Amygdala (tissue), 56 donors: ENCODE data around the gene KCNK6.

Source experiments
- DNase-seq, 56 donors: peaks; one replicate each; lab custom pipeline; 2025; lab: John Stamatoyannopoulos, UW

Gene KCNK6

GRCh38 chr19:38293281-38293680 lies 26.4 kb upstream of the KCNK6 start:
- no peak for DNase-seq

GRCh38 chr19:38294090-38294489 lies 25.6 kb upstream of the KCNK6 start:
- peak in 21 of 56 donors; percentile 8 to 58 (median 27) for DNase-seq

GRCh38 chr19:38298821-38299680 lies 20.6 kb upstream of the KCNK6 start:
- no peak for DNase-seq

- DNase-seq: no peak
Measured at GRCh38 chr19:38303517-38304351, 15.9 kb upstream of the KCNK6 start, which contains the start of gene C19orf33. Gene C19orf33 (plus strand): TSS chr19:38304251. CDS start chr19:38304262, 11 bp downstream.

DNA sequence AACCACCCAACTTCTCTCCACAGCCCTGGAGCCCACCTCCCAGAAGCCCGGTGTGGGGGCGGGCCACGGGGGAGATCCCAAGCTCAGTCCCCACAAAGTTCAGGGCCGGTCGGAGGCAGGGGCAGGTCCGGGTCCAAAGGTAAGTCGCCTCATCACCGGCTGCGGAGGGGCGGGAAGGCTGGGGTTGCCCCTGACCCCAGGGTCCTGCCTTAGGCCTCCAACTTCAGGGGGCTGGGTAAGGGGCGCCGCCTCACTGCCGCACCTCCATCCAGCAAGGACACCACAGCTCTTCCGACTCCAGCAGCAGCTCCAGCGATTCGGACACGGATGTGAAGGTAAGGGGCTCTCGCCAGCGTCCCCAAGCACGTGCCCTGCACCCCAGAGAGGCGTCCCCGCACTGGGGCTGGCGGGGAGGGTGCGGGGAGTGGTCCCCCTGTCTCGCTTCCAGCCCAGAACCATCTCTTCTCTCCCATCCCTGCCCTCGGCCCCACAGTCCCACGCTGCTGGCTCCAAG lies 15.2 kb upstream of the KCNK6 start:
- no peak for DNase-seq

- DNase-seq: no peak
Measured at GRCh38 chr19:38304866-38305429, 14.7 kb upstream of the KCNK6 start.

DNA sequence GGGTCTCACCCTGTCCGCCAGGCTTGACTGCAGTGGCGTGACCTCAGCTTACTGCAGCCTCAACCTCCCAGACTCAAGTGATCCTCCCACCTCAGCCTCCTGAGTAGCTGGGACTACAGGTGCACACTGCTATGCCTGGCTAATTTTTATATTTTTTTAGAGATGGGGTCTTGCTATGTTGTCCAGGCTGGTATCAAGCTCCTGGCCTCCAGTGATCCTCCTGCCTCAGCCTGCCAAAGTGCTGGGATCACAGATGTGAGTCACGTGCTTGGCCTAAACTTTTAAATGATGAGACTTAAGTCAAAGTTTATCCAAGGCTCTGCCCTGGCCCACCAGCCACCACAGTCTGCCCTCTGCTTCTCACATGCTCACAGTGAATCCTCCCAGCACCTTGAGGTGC lies 13.4 kb upstream of the KCNK6 start:
- no peak for DNase-seq

DNA sequence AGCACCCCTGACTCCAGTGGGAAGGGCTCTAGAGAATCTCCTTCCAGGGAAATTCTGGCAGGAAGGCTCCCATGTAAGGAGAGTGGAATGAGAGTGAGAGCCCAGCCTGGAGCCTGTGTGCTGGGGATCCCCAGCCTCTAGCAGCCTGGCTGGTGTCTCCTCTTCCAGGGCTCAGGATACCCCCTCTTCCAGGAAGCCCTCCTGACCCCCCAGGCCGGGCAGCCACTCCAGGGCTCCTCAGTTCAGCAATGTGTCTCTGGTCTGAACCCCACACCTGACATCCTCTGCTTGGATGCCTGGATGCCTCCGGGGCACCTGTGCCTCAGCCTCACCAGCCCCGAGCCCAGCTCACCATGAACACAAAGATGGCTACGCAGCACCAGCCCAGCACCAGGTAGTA lies 12.6 kb upstream of the KCNK6 start:
- no peak for DNase-seq

- no peak for DNase-seq
Measured at GRCh38 chr19:38307597-38307996, 12.0 kb upstream of the KCNK6 start.

- no peak for DNase-seq
Measured at GRCh38 chr19:38308006-38308766, 11.5 kb upstream of the KCNK6 start.

GRCh38 chr19:38308926-38309614 lies 10.6 kb upstream of the KCNK6 start:
- no peak for DNase-seq

GRCh38 chr19:38309615-38310278 lies 9.9 kb upstream of the KCNK6 start:
- DNase-seq: no peak

DNA sequence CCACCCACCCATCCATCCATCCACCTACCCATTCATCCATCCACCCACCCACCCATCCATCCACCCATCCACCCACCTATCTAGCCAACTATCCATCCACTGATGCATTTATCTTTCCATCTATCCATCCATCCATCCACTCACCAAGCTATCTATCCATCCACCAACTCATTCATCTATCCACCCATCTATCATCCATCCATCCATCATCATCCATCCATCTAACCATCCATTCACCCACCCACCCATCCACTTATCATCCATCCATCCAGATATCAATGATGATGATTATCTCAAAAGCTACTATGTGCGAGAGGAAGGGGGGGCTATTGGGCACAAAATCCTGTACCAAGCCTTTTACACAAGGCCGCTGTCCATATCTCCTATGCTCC lies 9.4 kb upstream of the KCNK6 start:
- no peak for DNase-seq

DNA sequence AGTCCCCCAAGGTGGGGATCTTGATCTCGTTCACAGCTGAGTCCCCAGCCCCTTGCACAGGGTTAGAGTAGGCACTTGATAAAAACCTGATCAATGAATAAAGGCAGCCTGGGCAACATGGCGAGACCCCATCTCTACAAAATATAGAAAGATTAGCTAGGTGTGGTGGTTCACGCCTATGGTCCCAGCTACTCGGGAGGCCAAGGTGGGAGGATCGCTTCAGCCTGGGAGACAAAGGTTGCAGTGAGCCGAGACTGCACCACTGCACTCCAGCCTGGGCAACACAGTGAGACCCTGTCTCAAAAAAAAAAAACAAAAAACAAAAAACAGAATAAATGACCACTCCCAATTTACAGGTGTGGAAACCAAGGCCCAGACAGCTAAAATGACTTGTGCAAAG lies 8.7 kb upstream of the KCNK6 start:
- DNase-seq: no peak

DNA sequence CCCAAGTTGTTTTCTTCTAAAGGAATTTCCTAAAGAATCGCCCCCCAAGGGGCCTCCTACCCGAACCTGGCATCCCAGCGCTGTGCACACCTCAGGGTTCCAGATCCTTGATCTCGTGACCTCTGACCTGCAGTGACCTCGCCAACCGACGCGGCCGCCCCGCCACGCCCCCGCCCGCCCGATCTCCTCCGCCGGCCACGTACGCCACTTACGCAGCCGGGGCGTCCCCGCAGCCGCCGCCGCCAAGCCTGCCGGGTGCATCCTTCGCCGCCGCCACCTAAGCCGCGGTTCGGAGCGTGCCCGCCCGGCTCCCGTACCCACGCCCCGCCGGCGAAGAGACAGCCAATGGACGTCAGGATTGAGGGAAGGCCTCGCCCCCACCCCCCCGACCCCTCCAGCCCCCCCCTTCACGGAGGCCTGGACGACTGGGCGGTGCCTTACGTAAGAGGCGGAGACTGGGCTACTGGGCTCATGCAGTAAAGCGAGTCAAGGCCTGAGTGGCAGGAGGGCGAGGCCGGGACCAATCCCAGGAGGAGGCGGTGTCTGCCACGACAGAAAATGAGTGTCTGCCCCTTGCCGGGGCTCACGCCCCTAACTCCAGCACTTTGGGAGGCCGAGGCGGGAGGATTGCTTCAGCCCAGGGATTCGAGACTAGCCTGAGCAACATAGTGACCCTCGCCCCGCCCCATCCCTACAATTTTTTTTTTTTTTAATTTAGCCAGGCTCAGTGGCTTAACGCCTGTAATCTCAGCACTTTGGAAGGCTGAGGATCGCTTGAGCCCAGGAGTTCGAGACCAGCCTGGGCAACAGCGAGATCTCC lies 3.8 kb upstream of the KCNK6 start, which contains the start of gene YIF1B:
YIF1B (minus strand) TSS at position 291 of the 820 bp plus-strand sequence; CDS start at position 261, 30 bp downstream.
- peak; percentile 55 to 99 (median 96) for DNase-seq

- no peak for DNase-seq
Measured at GRCh38 chr19:38316477-38317067, 3.1 kb upstream of the KCNK6 start.

DNA sequence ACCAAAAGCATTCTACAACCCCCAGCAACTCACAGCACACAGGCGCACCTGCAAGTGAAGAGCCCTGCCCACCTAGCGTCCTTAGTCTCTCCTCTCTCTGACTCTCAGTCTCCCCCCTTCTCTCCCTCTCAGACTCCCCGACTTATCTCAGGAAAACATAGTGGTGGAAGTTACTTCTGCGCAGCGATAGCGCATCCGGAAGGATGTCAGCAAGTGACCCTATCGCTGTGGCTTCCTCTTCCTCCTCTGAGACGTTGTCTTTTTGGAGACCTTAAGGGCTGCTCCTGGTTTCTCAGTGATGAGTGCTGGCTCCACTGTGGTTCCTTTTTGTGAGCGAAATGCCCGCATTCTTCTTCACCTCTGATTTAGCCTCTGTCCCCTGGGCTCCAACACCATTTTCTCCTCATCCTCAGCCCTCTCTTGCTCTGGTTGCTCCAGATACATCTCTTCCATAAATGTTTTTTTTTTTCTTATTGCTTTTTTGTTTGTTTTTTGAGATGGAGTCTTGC lies 2.5 kb upstream of the KCNK6 start:
- DNase-seq: peak in 5 of 56 donors; percentile 5 to 30 (median 8)
